Nephron progenitor cell (in vitro differentiated cells): ENCODE measurements around the gene AFMID.

Experiments
- DNase-seq: peaks from one replicate; pipeline ENCODE4 v3.0.0; 2021
- H3K27ac Mint-ChIP-seq: 2 replicates; pipeline ENCODE4 v1.8.0; 2021; ENCODE audit warnings: mild to moderate bottlenecking, moderate library complexity, mixed read lengths
- H3K27me3 Mint-ChIP-seq: 2 replicates; pipeline ENCODE4 v1.8.0; 2021; ENCODE audit warnings: mild to moderate bottlenecking, low read depth, mixed read lengths; ENCODE audit not compliant: poor library complexity
- H3K36me3 Mint-ChIP-seq: 2 replicates; pipeline ENCODE4 v1.8.0; 2021; ENCODE audit warnings: low read depth, mixed read lengths
- H3K4me1 Mint-ChIP-seq: 2 replicates; pipeline ENCODE4 v1.8.0; 2021; ENCODE audit warnings: mixed read lengths
- H3K4me3 Mint-ChIP-seq: 2 replicates; pipeline ENCODE4 v1.8.0; 2021; ENCODE audit warnings: mild to moderate bottlenecking, moderate library complexity, mixed read lengths
- H3K9me3 Mint-ChIP-seq: 2 replicates; pipeline ENCODE4 v1.8.0; 2021; ENCODE audit warnings: mild to moderate bottlenecking, moderate library complexity, mixed read lengths
- TF ChIP-seq, protein P1 (sequence below): fragments of 200-600 bp; sonication (generic); IDR thresholded peaks from 2 replicates; pipeline ENCODE4 v1.5.0; 2021; ENCODE audit warnings: antibody characterized with exemption

The AFMID gene

DNA sequence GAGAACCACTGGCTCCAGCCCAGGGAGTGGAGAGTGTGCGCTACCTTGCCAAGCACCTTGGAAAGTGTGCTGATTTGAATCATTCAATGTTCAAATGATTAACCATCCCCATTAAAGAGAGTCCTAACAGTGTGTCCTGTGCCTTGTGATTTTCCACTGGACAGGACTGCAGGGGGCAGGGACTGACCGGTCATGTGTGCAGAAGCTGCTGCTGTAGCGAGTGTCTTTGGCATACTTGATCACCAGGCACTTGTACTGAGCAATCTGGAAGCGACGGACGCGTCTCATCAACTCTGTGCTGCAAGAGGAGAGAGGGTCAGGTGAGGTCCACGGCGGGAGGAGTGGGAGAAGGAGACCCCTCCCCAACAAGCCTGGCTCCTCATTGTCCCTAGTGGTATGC is 2.3 kb upstream of the AFMID start:
- H3K4me3 Mint-ChIP-seq = peak overlapping the region; percentile 81
- H3K4me1 Mint-ChIP-seq = peaks cover 44% of the 10 kb centered on the region
- DNase-seq = peak; percentile 30
- H3K27me3 Mint-ChIP-seq = peaks cover 3% of the 10 kb centered on the region
- H3K36me3 Mint-ChIP-seq = peaks cover 40% of the 10 kb centered on the region
- TF ChIP-seq, protein P1, sequence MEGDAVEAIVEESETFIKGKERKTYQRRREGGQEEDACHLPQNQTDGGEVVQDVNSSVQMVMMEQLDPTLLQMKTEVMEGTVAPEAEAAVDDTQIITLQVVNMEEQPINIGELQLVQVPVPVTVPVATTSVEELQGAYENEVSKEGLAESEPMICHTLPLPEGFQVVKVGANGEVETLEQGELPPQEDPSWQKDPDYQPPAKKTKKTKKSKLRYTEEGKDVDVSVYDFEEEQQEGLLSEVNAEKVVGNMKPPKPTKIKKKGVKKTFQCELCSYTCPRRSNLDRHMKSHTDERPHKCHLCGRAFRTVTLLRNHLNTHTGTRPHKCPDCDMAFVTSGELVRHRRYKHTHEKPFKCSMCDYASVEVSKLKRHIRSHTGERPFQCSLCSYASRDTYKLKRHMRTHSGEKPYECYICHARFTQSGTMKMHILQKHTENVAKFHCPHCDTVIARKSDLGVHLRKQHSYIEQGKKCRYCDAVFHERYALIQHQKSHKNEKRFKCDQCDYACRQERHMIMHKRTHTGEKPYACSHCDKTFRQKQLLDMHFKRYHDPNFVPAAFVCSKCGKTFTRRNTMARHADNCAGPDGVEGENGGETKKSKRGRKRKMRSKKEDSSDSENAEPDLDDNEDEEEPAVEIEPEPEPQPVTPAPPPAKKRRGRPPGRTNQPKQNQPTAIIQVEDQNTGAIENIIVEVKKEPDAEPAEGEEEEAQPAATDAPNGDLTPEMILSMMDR = no peak
- no peaks in the 10 kb centered on the region for H3K9me3 Mint-ChIP-seq
- H3K27ac Mint-ChIP-seq = peak overlapping the region; percentile 82

DNA sequence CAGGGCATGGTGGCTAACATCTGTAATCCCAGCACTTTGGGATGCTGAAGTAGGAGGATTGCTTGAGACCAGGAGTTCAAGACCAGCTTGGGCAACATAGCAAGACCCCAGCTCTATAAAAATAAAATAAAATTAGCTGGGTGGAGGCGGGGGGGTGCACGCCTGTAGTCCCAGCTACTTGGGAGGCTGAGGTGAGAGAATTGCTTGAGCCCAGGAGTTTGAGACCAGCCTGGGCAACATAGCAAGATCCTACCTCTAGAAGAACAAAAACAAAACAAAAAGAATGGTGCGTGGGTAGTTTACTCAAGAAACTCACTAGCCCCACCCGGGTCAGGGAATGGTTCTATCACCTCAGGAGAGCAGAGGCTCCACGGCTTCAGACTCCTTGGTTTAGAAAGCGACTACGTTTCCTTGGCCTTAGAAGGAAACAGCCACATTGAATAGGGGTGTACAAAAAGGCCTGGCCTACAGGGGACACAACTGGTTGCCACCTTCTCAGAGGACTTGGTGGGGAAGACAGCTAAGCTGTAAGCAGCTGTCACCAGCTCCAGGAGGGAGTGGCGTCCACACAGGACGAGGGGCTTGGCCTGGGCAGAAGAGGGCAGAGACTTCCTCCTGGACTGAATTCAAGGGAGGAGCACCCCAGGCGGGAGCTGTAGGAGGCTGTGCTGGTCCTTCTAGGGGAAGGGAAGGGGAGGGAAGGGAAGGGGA is 1.0 kb upstream of the AFMID start:
- TF ChIP-seq, protein P1 = no peak
- H3K4me1 Mint-ChIP-seq = peaks cover 56% of the 10 kb centered on the region
- H3K36me3 Mint-ChIP-seq = peaks cover 43% of the 10 kb centered on the region
- no peak for DNase-seq
- H3K4me3 Mint-ChIP-seq = peak overlapping the region; percentile 81
- H3K27me3 Mint-ChIP-seq = peaks cover 3% of the 10 kb centered on the region
- peaks cover 5% of the 10 kb centered on the region for H3K9me3 Mint-ChIP-seq
- H3K27ac Mint-ChIP-seq = no peak overlapping the region

DNA sequence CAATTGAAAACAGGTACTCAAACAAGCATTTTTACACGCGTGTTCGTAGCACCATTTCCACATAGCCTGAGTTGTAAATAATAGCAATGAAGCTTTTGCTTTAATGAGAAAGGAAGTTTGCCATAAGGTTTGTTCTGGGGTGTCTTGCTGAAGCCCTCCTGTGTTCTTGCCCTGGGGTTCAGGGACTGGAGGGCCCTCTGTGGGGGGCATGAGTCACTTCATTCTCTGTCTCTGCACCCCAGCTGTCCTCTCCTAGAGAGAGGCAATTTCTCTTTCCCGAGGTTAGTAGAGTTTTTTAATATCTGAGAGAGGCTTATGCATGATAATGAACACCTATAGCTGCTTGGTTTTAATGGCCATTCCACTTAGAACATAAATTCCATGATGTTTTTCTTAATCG is 9.6 kb downstream of the AFMID start:
- no peaks in the 10 kb centered on the region for H3K27me3 Mint-ChIP-seq
- H3K4me3 Mint-ChIP-seq = no peak overlapping the region
- peaks cover 68% of the 10 kb centered on the region for H3K36me3 Mint-ChIP-seq
- H3K9me3 Mint-ChIP-seq = no peaks in the 10 kb centered on the region
- no peak for DNase-seq
- H3K4me1 Mint-ChIP-seq = peaks cover 25% of the 10 kb centered on the region
- TF ChIP-seq, protein P1 = no peak
- H3K27ac Mint-ChIP-seq = no peak overlapping the region

DNA sequence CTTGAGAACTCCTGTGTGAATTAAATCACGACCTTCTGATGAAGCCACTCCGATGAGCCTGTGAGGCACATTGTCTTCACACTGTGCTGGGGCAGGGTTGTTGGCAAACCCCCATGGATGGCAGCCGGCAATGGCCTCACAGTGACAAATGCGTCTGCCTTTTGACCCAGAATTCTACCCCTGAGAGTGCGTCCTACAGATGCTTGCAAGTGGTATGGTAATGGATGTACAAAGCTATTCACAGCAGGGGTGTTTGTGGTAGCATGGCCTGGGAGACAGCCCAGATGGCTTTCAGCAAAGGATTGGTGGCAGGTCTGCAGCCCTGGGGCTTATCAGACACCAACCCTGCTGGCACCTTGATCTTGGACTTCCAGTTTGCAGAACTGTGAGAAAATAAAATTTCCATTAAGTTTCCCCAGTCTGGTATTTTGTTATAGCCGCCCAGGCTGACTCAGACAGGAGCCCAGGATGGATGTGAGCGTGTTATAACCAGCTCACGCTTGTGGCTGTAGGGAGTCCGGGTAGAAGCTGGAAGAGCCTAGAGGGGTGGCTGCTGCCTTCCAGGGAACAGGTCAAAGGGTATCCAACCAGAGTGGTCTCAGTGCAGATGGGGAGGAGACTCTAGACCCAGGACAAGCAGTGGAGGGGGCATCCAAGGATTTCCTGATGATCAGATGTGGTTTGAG is 10.1 kb downstream of the AFMID start:
- H3K4me1 Mint-ChIP-seq = peaks cover 25% of the 10 kb centered on the region
- peaks cover 64% of the 10 kb centered on the region for H3K36me3 Mint-ChIP-seq
- no peak for DNase-seq
- H3K4me3 Mint-ChIP-seq = no peak overlapping the region
- H3K27me3 Mint-ChIP-seq = no peaks in the 10 kb centered on the region
- peak overlapping the region; percentile 61 for H3K27ac Mint-ChIP-seq
- no peaks in the 10 kb centered on the region for H3K9me3 Mint-ChIP-seq
- TF ChIP-seq, protein P1 = no peak

DNA sequence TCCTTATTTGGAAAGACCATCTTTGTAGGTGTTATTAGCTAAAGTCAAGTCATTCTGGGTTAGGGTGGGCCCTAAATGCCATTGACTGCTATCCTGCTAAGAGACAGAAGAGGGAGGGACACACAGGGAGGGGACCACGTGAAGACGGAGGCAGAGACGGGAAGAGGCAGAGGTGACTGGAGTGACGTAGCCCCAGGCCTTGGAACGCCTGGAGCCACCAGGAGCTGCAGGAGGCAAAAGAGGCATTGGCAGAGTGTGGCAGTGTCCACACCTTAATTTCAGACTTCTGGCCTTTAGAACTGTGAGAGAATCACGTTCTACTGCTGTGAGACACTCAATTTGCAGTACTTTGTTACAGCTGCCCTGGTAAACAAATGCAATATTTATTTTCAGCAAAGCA is 13.3 kb downstream of the AFMID start:
- Mint-ChIP-seq H3K4me3 (no peak overlapping the region), H3K4me1 (peaks cover 15% of the 10 kb centered on the region), H3K9me3 (no peaks in the 10 kb centered on the region), H3K27ac (no peak overlapping the region), H3K36me3 (peaks cover 57% of the 10 kb centered on the region), H3K27me3 (no peaks in the 10 kb centered on the region)
- TF ChIP-seq, protein P1 = no peak
- no peak for DNase-seq

DNA sequence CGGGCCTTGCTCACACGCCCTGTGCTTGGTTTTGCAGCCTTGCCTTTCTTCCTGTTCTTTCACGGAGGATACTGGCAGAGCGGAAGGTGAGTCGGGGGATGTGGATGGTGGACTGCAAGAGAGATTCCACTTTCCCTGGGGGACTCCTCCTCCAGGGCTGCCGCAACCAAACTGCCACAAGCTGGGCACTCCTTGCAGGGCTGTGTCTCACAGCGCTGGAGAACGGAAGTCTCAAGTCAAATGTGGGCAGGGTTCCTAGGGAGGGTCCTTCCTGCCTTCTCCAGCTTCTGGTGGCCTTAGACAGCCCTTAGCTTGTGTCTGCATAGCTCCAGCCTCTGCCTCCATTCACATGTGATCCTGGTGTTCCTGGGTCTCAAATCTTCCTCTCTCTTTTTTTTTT is 15.5 kb downstream of the AFMID start:
- Mint-ChIP-seq H3K27me3 (no peaks in the 10 kb centered on the region), H3K36me3 (peaks cover 42% of the 10 kb centered on the region), H3K4me1 (peaks cover 1% of the 10 kb centered on the region), H3K4me3 (no peak overlapping the region), H3K9me3 (no peaks in the 10 kb centered on the region), H3K27ac (no peak overlapping the region)
- no peak for DNase-seq
- TF ChIP-seq, protein P1 = no peak
